Cerebellar nuclear complex (tissue), 1 donor: Measurements from ENCODE around the gene LRP11.
"Not testable (repeated sequence)": the region's sequence is repeated elsewhere in the genome, so short reads cannot be mapped to it uniquely, and the experiment has no call there.

Experiments
- DNase-seq, 2 experiments: peaks; one replicate each; lab custom pipeline; 2025; lab: John Stamatoyannopoulos, UW

The LRP11 gene

GRCh38 chr6:149897855-149898744 lies 33.9 kb upstream of the LRP11 start, which contains the start of gene RAET1E:
TSS of gene RAET1E (minus strand) at chr6:149898113. CDS start at chr6:149890901, 7,212 bp downstream.
- no peak for DNase-seq

- DNase-seq: peak in 1 of 2 experiments; percentile 12
These were observed 33.0 kb upstream of the LRP11 start for GRCh38 chr6:149897015-149897697.

GRCh38 chr6:149896491-149896890 lies 32.3 kb upstream of the LRP11 start:
- DNase-seq: no peak

- DNase-seq: peak in 1 of 2 experiments; percentile 5
These were observed 31.7 kb upstream of the LRP11 start for GRCh38 chr6:149895833-149896271.

- DNase-seq: no peak
These were observed 31.0 kb upstream of the LRP11 start for GRCh38 chr6:149895048-149895590.

- DNase-seq: not testable (repeated sequence)
These were observed 27.7 kb upstream of the LRP11 start for GRCh38 chr6:149891864-149892263.

GRCh38 chr6:149891259-149891658 lies 27.1 kb upstream of the LRP11 start:
- DNase-seq: no peak

GRCh38 chr6:149890629-149891045 lies 26.5 kb upstream of the LRP11 start:
- DNase-seq: no peak

GRCh38 chr6:149889326-149889725 lies 25.2 kb upstream of the LRP11 start:
- no peak for DNase-seq

GRCh38 chr6:149888659-149889058 lies 24.5 kb upstream of the LRP11 start:
- no peak for DNase-seq

GRCh38 chr6:149888093-149888492 lies 23.9 kb upstream of the LRP11 start:
- DNase-seq: no peak

- DNase-seq: no peak
These were observed 23.2 kb upstream of the LRP11 start for GRCh38 chr6:149887343-149887742.

- no peak for DNase-seq
These were observed 21.7 kb upstream of the LRP11 start for GRCh38 chr6:149885888-149886287.

GRCh38 chr6:149884617-149885016 lies 20.5 kb upstream of the LRP11 start:
- no peak for DNase-seq

- no peak for DNase-seq
These were observed 20.1 kb upstream of the LRP11 start for GRCh38 chr6:149884215-149884614.

GRCh38 chr6:149881860-149882259 lies 17.7 kb upstream of the LRP11 start:
- no peak for DNase-seq

GRCh38 chr6:149881066-149881766 lies 17.1 kb upstream of the LRP11 start:
- DNase-seq: no peak

- DNase-seq: no peak
These were observed 13.5 kb upstream of the LRP11 start for GRCh38 chr6:149877659-149878058.

GRCh38 chr6:149876241-149876933 lies 12.2 kb upstream of the LRP11 start:
- DNase-seq: no peak

- no peak for DNase-seq
These were observed 8.1 kb upstream of the LRP11 start for GRCh38 chr6:149872233-149872632.

GRCh38 chr6:149871182-149871581 lies 7.0 kb upstream of the LRP11 start:
- no peak for DNase-seq
